WTC11 (cell line): Measurements from ENCODE around the gene PRF1. TPM values are rescaled to one million over a fixed set of nuclear protein-coding genes. Genes with fewer than 3 reads are reported as not detected.

Source experiments
- ATAC-seq: fragments of 200-7000 bp; cut with Tn5 transposase; 2 replicates; pipeline ENCODE4 v1.10.0; 2021; ENCODE audit warnings: mild to moderate bottlenecking, moderate library complexity
- CTCF ChIA-PET: fragments of 300-600 bp; sonication (Branson Sonifier 250); formaldehyde crosslinking; loops from one replicate; lab custom pipeline; 2021; ENCODE audit warnings: antibody characterized with exemption; lab: Charles Lee
- POLR2A ChIA-PET: fragments of 350-600 bp; sonication (Branson Sonifier 250); formaldehyde crosslinking; loops from one replicate; lab custom pipeline; 2021; ENCODE audit warnings: antibody characterized with exemption; lab: Charles Lee
- DNase-seq: peaks from one replicate; pipeline ENCODE4 v3.0.0; 2021; ENCODE audit warnings: low spot score
- H3K27ac Mint-ChIP-seq: 2 replicates; pipeline ENCODE4 v1.8.0; 2021; ENCODE audit warnings: mixed read lengths
- H3K27me3 Mint-ChIP-seq: 2 replicates; pipeline ENCODE4 v1.8.0; 2021; ENCODE audit warnings: low read depth, mild to moderate bottlenecking, moderate library complexity, mixed read lengths
- H3K36me3 Mint-ChIP-seq: 2 replicates; pipeline ENCODE4 v1.8.0; 2021; ENCODE audit warnings: mixed read lengths
- H3K4me1 Mint-ChIP-seq: 2 replicates; pipeline ENCODE4 v1.8.0; 2022; ENCODE audit warnings: mixed read lengths
- H3K4me3 Mint-ChIP-seq: 2 replicates; pipeline ENCODE4 v1.8.0; 2021; ENCODE audit warnings: mild to moderate bottlenecking, moderate library complexity, mixed read lengths
- H3K9me3 Mint-ChIP-seq: 2 replicates; pipeline ENCODE4 v1.8.0; 2021; ENCODE audit warnings: mixed read lengths
- CREB1 ChIP-seq: sonication (generic); formaldehyde crosslinking; IDR thresholded peaks from 2 replicates; pipeline ENCODE4 v1.8.0; 2023; ENCODE audit warnings: mild to moderate bottlenecking, missing genetic modification reagents
- FOXK1 ChIP-seq: sonication (generic); formaldehyde crosslinking; IDR thresholded peaks from 2 replicates; pipeline ENCODE4 v1.8.0; 2022; ENCODE audit warnings: mild to moderate bottlenecking, moderate library complexity, missing genetic modification reagents
- GRHL2 ChIP-seq: fragments of 250-450 bp; sonication (Bioruptor Pico); IDR thresholded peaks from 2 replicates; pipeline ENCODE4 v1.8.0; 2022; ENCODE audit warnings: mild to moderate bottlenecking, moderate library complexity; ENCODE audit not compliant: insufficient replicate concordance, severe bottlenecking
- JUN ChIP-seq: sonication (generic); formaldehyde crosslinking; IDR thresholded peaks from 2 replicates; pipeline ENCODE4 v1.8.0; 2023; ENCODE audit warnings: mild to moderate bottlenecking, missing genetic modification reagents
- NFATC4 ChIP-seq: fragments of 250-450 bp; sonication (Bioruptor Pico); IDR thresholded peaks from 2 replicates; pipeline ENCODE4 v1.9.0; 2021; ENCODE audit warnings: mild to moderate bottlenecking
- NFE2L1 ChIP-seq: sonication (generic); formaldehyde crosslinking; IDR thresholded peaks from 2 replicates; pipeline ENCODE4 v1.8.1; 2023; ENCODE audit warnings: missing genetic modification reagents
- NR1H2 ChIP-seq: sonication (generic); formaldehyde crosslinking; IDR thresholded peaks from 2 replicates; pipeline ENCODE4 v1.9.0; 2021; ENCODE audit warnings: mild to moderate bottlenecking, moderate library complexity, missing genetic modification reagents
- PRRX2 ChIP-seq: fragments of 250-450 bp; sonication (Bioruptor Pico); IDR thresholded peaks from 2 replicates; pipeline ENCODE4 v1.8.0; 2021; ENCODE audit warnings: mild to moderate bottlenecking
- SMAD3 ChIP-seq: sonication (generic); formaldehyde crosslinking; IDR thresholded peaks from 2 replicates; pipeline ENCODE4 v1.8.0; 2022; ENCODE audit warnings: missing genetic modification reagents, mild to moderate bottlenecking, borderline replicate concordance
- SMAD4 ChIP-seq: sonication (generic); formaldehyde crosslinking; IDR thresholded peaks from 2 replicates; pipeline ENCODE4 v1.8.0; 2022; ENCODE audit warnings: mild to moderate bottlenecking, missing genetic modification reagents
- ZNF423 ChIP-seq: fragments of 250-450 bp; sonication (Bioruptor Pico); IDR thresholded peaks from 2 replicates; pipeline ENCODE4 v2.1.2; 2022; ENCODE audit warnings: mild to moderate bottlenecking, moderate library complexity
- total RNA-seq: library from RNA; stranded (reverse); gene quantifications from 3 replicates; pipeline ENCODE4 v1.2.3, GENCODE V29; 2021
- TF ChIP-seq, protein P1 (sequence below): fragments of 250-450 bp; sonication (Bioruptor Pico); IDR thresholded peaks from 2 replicates; pipeline ENCODE4 v1.8.0; 2021; ENCODE audit warnings: mild to moderate bottlenecking
- TF ChIP-seq, protein P2 (sequence below): fragments of 250-450 bp; sonication (Bioruptor Pico); IDR thresholded peaks from 2 replicates; pipeline ENCODE4 v1.9.0; 2021; ENCODE audit warnings: mild to moderate bottlenecking
- TF ChIP-seq, protein P3 (sequence below): sonication (generic); formaldehyde crosslinking; IDR thresholded peaks from 2 replicates; pipeline ENCODE4 v1.8.0; 2022; ENCODE audit warnings: mild to moderate bottlenecking, missing genetic modification reagents
- TF ChIP-seq, protein P4 (sequence below): sonication (generic); formaldehyde crosslinking; conservative IDR thresholded peaks from 2 replicates; pipeline ENCODE4 v1.8.1; 2022; ENCODE audit warnings: mild to moderate bottlenecking, missing genetic modification reagents
- TF ChIP-seq, protein P5 (sequence below): fragments of 250-450 bp; sonication (Bioruptor Pico); conservative IDR thresholded peaks from 2 replicates; pipeline ENCODE4 v1.9.0; 2021; ENCODE audit warnings: mild to moderate bottlenecking
- TF ChIP-seq, protein P6 (sequence below): sonication (generic); formaldehyde crosslinking; IDR thresholded peaks from 2 replicates; pipeline ENCODE4 v1.8.1; 2023; ENCODE audit warnings: mild to moderate bottlenecking, missing genetic modification reagents, moderate library complexity
- TF ChIP-seq, protein P7 (sequence below): sonication (generic); formaldehyde crosslinking; IDR thresholded peaks from 2 replicates; pipeline ENCODE4 v1.8.1; 2023; ENCODE audit warnings: mild to moderate bottlenecking, missing genetic modification reagents, borderline replicate concordance
- TF ChIP-seq, protein P8 (sequence below): sonication (generic); formaldehyde crosslinking; IDR thresholded peaks from 2 replicates; pipeline ENCODE4 v1.8.0; 2022; ENCODE audit warnings: missing genetic modification reagents

PRF1 gene
- total RNA-seq, 1 experiment from 2014 or later, result 0.11 TPM

DNA sequence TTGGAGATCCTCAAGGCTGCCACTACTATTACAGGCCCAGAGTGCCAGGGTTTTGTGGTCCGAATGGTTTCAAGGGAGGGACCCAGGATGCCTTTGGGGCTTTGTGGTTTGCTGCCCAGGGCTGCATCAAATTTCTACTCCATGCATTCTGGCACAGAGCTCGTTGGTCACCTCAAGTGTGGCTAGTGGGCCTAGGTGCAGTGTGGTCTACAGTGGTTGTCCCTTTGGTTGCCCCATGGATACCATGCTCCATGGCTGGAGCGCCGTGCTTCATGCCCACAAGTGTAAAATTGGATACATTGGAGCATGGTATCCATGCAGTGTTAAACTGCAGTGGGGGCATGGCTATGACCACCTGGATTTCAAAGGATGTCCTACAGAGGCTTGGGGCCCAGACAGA, 5.4 kb upstream of the PRF1 start:
- H3K27me3 Mint-ChIP-seq, result no peaks in the 10 kb centered on the region
- H3K36me3 Mint-ChIP-seq, result no peaks in the 10 kb centered on the region
- H3K9me3 Mint-ChIP-seq, result 0 out of 2 replicates have a peak, but pooled peaks cover 8% of the 10 kb centered on the region
- ChIA-PET CTCF (interaction anchor here (0.6 kb wide), 1 partner anchor 160 kb away, joined by 5 read pairs; no protein-coding TSS in a partner anchor), POLR2A (no interaction called here)
- no peaks in the 10 kb centered on the region for H3K4me1 Mint-ChIP-seq
- ATAC-seq (no peak), DNase-seq (no peak)
- H3K27ac Mint-ChIP-seq, result no peak overlapping the region
- TF ChIP-seq SMAD4 (CRISPR knock-in tag) (no peak), CREB1 (CRISPR knock-in tag) (no peak), SMAD3 (CRISPR knock-in tag) (no peak), NFE2L1 (CRISPR knock-in tag) (no peak), ZNF423 (CRISPR knock-in tag) (no peak), GRHL2 (CRISPR knock-in tag) (no peak)
- TF ChIP-seq, protein P1, sequence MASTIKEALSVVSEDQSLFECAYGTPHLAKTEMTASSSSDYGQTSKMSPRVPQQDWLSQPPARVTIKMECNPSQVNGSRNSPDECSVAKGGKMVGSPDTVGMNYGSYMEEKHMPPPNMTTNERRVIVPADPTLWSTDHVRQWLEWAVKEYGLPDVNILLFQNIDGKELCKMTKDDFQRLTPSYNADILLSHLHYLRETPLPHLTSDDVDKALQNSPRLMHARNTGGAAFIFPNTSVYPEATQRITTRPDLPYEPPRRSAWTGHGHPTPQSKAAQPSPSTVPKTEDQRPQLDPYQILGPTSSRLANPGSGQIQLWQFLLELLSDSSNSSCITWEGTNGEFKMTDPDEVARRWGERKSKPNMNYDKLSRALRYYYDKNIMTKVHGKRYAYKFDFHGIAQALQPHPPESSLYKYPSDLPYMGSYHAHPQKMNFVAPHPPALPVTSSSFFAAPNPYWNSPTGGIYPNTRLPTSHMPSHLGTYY, result no peak
- TF ChIP-seq, protein P2, sequence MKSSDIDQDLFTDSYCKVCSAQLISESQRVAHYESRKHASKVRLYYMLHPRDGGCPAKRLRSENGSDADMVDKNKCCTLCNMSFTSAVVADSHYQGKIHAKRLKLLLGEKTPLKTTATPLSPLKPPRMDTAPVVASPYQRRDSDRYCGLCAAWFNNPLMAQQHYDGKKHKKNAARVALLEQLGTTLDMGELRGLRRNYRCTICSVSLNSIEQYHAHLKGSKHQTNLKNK (CRISPR knock-in tag), result no peak
- no peak overlapping the region for H3K4me3 Mint-ChIP-seq

DNA sequence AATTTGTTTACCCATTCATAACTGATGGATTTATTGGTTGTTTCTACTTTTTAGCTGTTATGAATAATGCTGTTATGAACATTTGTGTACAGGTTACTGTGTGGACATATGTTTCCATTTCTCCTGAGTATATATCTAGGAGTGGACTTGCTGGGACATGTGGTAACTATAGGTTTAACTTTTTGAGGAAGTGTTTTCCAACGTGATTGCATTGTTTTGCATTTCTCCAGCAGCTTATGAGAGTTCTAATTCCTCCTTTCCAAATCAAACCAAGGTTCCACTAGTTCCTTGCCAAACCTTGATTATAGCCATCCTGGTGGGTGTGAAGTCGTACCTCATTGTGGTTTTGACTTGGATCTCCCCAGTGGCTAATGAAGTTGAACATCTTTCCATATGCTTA, 2.6 kb upstream of the PRF1 start:
- Mint-ChIP-seq H3K36me3 (no peaks in the 10 kb centered on the region), H3K27ac (no peak overlapping the region), H3K4me1 (no peaks in the 10 kb centered on the region), H3K9me3 (0 out of 2 replicates have a peak, but pooled peaks cover 3% of the 10 kb centered on the region), H3K4me3 (no peak overlapping the region), H3K27me3 (no peaks in the 10 kb centered on the region)
- ATAC-seq (no peak), DNase-seq (no peak)
- POLR2A ChIA-PET, result no interaction called here
- CTCF ChIA-PET, result interaction anchor here (0.6 kb wide), 2 partner anchors 20 to 142 kb away, joined by 3 read pairs; no protein-coding TSS in a partner anchor
- TF ChIP-seq, protein P3, sequence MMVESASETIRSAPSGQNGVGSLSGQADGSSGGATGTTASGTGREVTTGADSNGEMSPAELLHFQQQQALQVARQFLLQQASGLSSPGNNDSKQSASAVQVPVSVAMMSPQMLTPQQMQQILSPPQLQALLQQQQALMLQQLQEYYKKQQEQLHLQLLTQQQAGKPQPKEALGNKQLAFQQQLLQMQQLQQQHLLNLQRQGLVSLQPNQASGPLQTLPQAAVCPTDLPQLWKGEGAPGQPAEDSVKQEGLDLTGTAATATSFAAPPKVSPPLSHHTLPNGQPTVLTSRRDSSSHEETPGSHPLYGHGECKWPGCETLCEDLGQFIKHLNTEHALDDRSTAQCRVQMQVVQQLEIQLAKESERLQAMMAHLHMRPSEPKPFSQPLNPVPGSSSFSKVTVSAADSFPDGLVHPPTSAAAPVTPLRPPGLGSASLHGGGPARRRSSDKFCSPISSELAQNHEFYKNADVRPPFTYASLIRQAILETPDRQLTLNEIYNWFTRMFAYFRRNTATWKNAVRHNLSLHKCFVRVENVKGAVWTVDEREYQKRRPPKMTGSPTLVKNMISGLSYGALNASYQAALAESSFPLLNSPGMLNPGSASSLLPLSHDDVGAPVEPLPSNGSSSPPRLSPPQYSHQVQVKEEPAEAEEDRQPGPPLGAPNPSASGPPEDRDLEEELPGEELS (CRISPR knock-in tag), result no peak
- TF ChIP-seq, protein P1, result no peak
- TF ChIP-seq JUN (CRISPR knock-in tag) (no peak), FOXK1 (CRISPR knock-in tag) (no peak), PRRX2 (no peak), NR1H2 (CRISPR knock-in tag) (no peak), NFATC4 (no peak)
- TF ChIP-seq, protein P4, sequence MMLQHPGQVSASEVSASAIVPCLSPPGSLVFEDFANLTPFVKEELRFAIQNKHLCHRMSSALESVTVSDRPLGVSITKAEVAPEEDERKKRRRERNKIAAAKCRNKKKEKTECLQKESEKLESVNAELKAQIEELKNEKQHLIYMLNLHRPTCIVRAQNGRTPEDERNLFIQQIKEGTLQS (CRISPR knock-in tag), result no peak
- TF ChIP-seq, protein P5, sequence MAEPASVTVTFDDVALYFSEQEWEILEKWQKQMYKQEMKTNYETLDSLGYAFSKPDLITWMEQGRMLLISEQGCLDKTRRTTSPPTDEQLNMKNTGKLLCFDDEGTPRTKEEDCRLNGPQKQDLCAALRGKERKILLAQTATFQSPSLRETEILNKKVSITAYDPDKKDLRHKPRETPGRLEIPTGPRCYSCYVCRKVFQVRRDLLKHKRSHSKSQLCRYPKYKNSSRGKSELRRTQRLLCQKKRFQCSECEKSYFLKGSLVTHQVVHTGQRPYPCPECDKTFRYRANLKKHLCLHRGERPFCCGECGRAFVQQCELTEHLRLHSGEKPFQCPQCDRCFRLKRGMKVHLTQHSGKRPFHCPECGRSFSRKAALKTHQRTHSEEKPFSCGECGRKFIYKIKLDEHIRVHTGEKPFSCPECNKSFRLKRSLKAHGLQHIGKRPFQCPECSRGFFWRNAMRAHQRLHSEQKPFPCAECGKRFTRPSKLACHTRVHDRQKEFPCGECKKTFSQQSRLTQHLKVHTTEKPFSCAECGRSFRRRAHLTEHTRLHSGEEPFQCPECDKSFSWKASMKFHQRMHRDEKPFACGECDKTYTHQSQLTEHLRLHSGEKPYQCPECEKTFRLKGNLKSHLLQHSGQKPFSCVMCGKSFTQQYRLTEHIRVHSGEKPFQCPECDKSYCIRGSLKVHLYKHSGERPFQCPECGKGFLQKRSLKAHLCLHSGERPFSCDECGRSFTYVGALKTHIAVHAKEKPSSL (CRISPR knock-in tag), result no peak
- TF ChIP-seq, protein P6, sequence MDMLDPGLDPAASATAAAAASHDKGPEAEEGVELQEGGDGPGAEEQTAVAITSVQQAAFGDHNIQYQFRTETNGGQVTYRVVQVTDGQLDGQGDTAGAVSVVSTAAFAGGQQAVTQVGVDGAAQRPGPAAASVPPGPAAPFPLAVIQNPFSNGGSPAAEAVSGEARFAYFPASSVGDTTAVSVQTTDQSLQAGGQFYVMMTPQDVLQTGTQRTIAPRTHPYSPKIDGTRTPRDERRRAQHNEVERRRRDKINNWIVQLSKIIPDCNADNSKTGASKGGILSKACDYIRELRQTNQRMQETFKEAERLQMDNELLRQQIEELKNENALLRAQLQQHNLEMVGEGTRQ (CRISPR knock-in tag), result no peak
- TF ChIP-seq, protein P7, sequence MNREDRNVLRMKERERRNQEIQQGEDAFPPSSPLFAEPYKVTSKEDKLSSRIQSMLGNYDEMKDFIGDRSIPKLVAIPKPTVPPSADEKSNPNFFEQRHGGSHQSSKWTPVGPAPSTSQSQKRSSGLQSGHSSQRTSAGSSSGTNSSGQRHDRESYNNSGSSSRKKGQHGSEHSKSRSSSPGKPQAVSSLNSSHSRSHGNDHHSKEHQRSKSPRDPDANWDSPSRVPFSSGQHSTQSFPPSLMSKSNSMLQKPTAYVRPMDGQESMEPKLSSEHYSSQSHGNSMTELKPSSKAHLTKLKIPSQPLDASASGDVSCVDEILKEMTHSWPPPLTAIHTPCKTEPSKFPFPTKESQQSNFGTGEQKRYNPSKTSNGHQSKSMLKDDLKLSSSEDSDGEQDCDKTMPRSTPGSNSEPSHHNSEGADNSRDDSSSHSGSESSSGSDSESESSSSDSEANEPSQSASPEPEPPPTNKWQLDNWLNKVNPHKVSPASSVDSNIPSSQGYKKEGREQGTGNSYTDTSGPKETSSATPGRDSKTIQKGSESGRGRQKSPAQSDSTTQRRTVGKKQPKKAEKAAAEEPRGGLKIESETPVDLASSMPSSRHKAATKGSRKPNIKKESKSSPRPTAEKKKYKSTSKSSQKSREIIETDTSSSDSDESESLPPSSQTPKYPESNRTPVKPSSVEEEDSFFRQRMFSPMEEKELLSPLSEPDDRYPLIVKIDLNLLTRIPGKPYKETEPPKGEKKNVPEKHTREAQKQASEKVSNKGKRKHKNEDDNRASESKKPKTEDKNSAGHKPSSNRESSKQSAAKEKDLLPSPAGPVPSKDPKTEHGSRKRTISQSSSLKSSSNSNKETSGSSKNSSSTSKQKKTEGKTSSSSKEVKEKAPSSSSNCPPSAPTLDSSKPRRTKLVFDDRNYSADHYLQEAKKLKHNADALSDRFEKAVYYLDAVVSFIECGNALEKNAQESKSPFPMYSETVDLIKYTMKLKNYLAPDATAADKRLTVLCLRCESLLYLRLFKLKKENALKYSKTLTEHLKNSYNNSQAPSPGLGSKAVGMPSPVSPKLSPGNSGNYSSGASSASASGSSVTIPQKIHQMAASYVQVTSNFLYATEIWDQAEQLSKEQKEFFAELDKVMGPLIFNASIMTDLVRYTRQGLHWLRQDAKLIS (CRISPR knock-in tag), result no peak
- TF ChIP-seq, protein P8, sequence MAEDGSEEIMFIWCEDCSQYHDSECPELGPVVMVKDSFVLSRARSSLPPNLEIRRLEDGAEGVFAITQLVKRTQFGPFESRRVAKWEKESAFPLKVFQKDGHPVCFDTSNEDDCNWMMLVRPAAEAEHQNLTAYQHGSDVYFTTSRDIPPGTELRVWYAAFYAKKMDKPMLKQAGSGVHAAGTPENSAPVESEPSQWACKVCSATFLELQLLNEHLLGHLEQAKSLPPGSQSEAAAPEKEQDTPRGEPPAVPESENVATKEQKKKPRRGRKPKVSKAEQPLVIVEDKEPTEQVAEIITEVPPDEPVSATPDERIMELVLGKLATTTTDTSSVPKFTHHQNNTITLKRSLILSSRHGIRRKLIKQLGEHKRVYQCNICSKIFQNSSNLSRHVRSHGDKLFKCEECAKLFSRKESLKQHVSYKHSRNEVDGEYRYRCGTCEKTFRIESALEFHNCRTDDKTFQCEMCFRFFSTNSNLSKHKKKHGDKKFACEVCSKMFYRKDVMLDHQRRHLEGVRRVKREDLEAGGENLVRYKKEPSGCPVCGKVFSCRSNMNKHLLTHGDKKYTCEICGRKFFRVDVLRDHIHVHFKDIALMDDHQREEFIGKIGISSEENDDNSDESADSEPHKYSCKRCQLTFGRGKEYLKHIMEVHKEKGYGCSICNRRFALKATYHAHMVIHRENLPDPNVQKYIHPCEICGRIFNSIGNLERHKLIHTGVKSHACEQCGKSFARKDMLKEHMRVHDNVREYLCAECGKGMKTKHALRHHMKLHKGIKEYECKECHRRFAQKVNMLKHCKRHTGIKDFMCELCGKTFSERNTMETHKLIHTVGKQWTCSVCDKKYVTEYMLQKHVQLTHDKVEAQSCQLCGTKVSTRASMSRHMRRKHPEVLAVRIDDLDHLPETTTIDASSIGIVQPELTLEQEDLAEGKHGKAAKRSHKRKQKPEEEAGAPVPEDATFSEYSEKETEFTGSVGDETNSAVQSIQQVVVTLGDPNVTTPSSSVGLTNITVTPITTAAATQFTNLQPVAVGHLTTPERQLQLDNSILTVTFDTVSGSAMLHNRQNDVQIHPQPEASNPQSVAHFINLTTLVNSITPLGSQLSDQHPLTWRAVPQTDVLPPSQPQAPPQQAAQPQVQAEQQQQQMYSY (CRISPR knock-in tag), result no peak
